Keratinocyte (primary cell): Measurements from ENCODE around the gene FOXL3.

ENCODE experiments used
- CTCF ChIP-seq, 3 experiments: IDR thresholded peaks in 1 of 3; conservative IDR thresholded peaks in 1 of 3; optimal IDR thresholded peaks in 1 of 3; 2 replicates in 2 of 3; 3 replicates in 1 of 3; pipeline versions ENCODE3 to v1.5.1; 2011; ENCODE audit warnings: low read length in 3 of 3, mild to moderate bottlenecking in 3 of 3, moderate library complexity in 2 of 3, control low read depth in 1 of 3, inconsistent platforms in 1 of 3; ENCODE audit not compliant: insufficient read depth in 2 of 3; ENCODE audit errors: extremely low read depth in 1 of 3
- EZH2 ChIP-seq: IDR thresholded peaks from one replicate; pipeline ENCODE4 v1.6.1; 2012; ENCODE audit warnings: inconsistent platforms, mild to moderate bottlenecking, low read length, moderate library complexity

DNA sequence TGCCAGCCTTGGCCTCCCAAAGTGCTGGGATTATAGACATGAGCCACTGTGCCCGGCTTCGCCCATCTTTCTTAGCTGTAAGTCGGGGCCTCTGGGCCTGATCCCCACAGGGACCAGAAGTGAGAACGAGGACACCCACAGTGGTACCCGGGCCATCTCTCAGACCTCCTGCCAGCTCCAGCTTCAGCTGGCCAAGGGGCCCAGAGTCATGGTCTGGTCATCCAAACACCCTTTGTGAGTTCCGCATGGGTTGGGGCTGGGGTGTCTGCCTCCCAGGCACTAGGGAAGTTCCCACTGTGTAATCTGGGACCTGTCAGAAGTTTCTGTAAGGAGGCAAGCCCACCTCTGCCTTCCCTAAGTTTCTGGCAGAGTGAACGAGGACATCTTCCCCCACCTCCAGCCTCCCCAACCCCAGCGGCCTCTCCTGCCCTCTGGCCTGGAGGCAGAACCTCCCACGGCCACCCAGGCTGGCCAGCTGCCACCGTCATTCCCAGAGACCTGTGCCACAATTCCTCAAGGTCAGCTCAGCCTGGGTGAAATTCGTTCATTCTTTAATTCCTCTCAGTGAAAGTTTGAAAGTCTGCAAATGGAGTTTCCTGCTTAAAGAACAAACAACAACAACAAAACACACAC, 19.5 kb upstream of the FOXL3 start:
- no peak for TF ChIP-seq CTCF (optimal IDR thresholded peaks at IDR 0.05 in 1 of 3, IDR thresholded peaks at IDR 0.05 in 1 of 3, conservative IDR thresholded peaks at IDR 0.05 in 1 of 3; ENCODE audit: extremely low read depth in 1 of 3, insufficient read depth in 2 of 3, low read length in 3 of 3)
- TF ChIP-seq EZH2: no peak
